GM12864 (cell line): ENCODE results near the gene DRD1.
"Not testable (repeated sequence)": the region's sequence is repeated elsewhere in the genome, so short reads cannot be mapped to it uniquely, and the experiment has no call there.

Experiments
- DNase-seq: peaks from one replicate; pipeline ENCODE4 v3.0.0-alpha.2; 2011; ENCODE audit warnings: low read depth
- H3K4me3 ChIP-seq: 2 replicates; pipeline ENCODE4 v1.5.1; 2011; ENCODE audit warnings: mild to moderate bottlenecking, low read depth, low read length, control low read depth
- CTCF ChIP-seq: IDR thresholded peaks from 2 replicates; pipeline ENCODE4 v1.5.1; 2011; ENCODE audit warnings: low read depth, mild to moderate bottlenecking, moderate library complexity, low read length, control low read depth, inconsistent platforms; ENCODE audit errors: missing control alignments

DRD1 gene

GRCh38 chr5:175448276-175448675, 4.3 kb upstream of the DRD1 start:
- TF ChIP-seq CTCF: no peak
- DNase-seq: no peak
- H3K4me3 ChIP-seq: no peak overlapping the region

DNA sequence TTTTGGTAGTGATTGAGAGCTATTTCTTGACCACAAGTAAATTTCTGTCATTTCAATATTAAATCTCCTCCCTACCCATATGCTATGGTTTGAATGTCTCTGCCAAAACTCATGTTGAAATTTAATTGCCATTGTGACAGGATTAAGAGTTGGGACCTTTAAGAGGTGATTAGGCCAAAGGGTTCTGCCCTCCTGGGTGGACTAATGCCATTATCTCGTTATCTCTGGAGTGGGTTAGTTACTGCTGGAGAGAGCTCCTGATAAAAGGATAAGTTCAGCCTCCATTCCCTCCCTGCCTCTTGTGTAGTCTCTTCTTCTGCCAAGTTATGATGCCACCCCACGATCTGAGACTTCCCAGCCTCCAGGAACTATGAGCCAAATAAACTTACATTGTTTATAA, 3.6 kb upstream of the DRD1 start:
- no peak for TF ChIP-seq CTCF
- DNase-seq: no peak
- H3K4me3 ChIP-seq: no peak overlapping the region

- not testable (repeated sequence) for H3K4me3 ChIP-seq, DNase-seq
Measured at GRCh38 chr5:175446378-175446777, 2.4 kb upstream of the DRD1 start.

DNA sequence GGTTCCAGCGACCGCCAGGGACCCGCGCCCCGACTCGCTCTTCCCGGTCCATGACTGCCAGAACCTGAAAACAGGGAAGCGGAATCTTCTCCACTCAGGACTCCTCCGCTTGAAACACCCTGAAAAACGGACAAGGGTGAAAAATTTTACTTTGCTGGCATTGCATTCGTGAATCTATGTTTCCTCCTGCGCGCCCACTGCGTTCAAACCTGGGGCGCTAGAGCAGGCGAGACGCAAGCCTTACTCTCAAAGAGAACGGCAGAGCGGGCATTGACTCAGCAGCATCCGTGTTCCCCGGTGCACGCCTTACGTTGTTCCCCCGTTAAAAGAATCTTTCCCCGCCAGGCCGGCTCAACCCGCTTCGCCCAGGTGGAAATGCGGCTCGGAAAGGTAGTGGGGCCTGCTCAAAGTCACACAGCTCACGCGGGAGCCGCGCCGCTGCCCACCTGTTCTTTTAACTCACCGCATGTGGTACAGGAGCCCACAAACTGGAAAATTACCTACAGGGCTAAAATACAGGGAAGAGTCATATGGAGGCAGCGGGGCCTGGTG, 999 bp upstream of the DRD1 start:
- DNase-seq: no peak
- no peak overlapping the region for H3K4me3 ChIP-seq
- TF ChIP-seq CTCF: no peak

DNA sequence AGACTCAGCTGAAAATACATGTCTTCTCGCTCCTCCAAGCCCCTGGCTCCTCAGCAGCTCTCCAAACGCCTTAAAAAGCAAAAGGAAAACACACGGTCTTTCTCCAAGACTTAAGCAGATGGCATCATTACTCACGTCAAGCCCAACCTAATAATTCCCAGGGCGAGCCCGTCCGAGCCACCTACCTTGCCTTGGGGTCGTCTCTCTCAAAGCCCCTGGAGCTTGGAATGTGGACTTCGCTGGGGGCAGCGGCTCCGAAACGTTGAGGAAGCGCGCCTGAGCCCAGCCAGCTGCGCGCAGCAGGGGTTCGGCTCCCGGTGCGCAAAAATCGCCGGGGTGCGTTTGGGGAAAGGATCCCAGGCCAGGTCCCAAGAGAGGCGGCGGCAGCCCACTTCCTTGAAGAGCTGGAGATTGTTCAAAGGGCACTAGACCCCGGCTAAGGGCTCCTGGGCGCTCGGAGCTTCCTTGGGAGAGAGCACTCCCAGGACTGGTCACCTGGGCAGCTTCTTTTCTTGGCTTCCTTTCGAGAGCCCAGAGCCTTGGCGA, 395 bp downstream of the DRD1 start:
- H3K4me3 ChIP-seq: no peak overlapping the region
- no peak for DNase-seq
- no peak for TF ChIP-seq CTCF

DNA sequence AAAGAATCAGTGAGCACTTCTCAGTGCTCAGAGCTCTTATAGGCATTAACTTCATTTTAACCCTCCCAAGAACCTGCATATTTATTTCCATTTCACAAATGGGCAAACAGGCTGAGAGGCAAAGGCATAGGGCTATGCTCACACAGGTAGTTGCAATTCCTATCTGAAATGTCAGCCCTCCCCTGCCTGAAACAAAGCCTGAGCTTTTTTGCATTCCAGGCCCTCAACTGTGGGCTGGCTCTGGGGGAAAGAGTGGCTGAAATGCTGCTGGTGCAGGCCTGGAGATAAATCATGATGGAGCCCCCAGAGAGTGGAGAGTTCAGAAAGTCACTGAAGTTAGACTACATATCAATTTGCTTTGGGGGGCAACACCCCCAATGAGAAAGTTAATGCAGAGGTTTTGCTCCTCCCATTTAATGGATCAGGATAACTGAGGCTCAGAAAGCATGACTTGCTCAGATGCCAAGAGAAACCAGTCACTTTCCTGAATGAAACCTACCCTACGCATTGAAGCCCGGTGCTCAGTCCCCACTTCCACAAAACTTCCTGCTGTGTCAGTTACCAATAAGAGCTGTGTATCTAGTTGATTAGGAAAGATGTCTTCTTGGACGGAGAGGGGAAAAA, 5.6 kb downstream of the DRD1 start:
- H3K4me3 ChIP-seq: no peak overlapping the region
- DNase-seq: no peak
- TF ChIP-seq CTCF: no peak

DNA sequence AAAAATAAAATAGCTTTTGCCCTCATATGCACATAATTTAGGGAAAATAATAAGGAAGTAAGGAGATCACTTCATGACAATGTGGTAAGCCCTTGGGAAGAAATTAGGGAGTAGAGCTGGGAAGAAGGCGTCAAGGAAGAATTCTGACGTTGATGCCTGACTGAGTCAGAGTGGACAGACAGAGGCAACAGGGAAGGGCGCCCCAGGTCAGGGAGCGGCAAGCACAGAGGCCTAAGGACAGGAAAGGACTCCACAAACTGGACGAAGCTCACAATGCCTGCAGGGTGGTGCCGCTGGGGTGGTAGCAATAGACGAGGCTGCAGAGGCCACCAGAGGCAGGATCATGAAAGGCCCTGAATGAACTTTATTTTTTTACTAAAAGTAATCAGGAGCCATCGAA, 7.6 kb downstream of the DRD1 start:
- no peak for TF ChIP-seq CTCF
- no peak overlapping the region for H3K4me3 ChIP-seq
- no peak for DNase-seq
